SH-SY5Y (cell line): ENCODE results near the gene TXNDC2.

Source experiments
- GATA2 ChIP-seq: IDR thresholded peaks from 2 replicates; pipeline ENCODE4 v1.6.1; 2011; ENCODE audit warnings: mild to moderate bottlenecking, low read depth, low read length
- GATA3 ChIP-seq: IDR thresholded peaks from 2 replicates; pipeline ENCODE4 v1.6.1; 2011; ENCODE audit warnings: low read depth, mild to moderate bottlenecking, low read length, moderate library complexity

DNA sequence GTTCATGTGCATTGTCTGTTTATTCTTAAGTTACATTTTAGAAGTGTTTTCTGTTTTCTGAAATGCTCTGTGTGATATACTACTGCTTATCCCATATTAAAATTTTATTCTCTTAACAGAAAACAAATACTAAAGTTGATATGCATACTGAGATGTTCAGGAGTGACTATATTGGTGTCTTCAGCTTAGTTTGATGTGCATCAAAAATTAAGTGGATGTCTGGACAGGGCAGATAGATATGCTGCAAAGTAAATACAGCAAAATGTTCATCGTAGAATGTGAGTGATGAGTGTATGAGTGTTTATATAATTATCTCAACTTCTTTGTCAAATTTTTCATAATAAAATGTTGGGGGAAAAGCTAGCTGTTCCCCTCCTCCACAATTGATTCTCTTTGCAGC, 41.2 kb downstream of the TXNDC2 start:
- TF ChIP-seq GATA2, result no peak
- no peak for TF ChIP-seq GATA3
